Activated B cell treated with CpG ODN at 0.5 μM for 24 hours (primary cell): ENCODE results near the gene EGFLAM. TPM values are rescaled to one million over a fixed set of nuclear protein-coding genes. Genes with fewer than 3 reads are reported as not detected.
"Not testable (repeated sequence)": the region's sequence is repeated elsewhere in the genome, so short reads cannot be mapped to it uniquely, and the experiment has no call there.

Experiments
- ATAC-seq: fragments of 200-7000 bp; cut with Tn5 transposase; one replicate; pipeline ENCODE4 v1.10.0; 2021; ENCODE audit warnings: low read depth, mild to moderate bottlenecking, moderate library complexity
- CTCF ChIA-PET: fragments of 350-600 bp; sonication (Branson Sonifier 250); formaldehyde crosslinking; loops from one replicate; lab custom pipeline; 2021; ENCODE audit warnings: antibody characterized with exemption; lab: Charles Lee
- POLR2A ChIA-PET: fragments of 350-600 bp; sonication (Branson Sonifier 250); formaldehyde crosslinking; loops from one replicate; lab custom pipeline; 2021; ENCODE audit warnings: antibody characterized with exemption; lab: Charles Lee
- DNase-seq: peaks from one replicate; pipeline ENCODE4 v3.0.0; 2022
- H3K27ac Mint-ChIP-seq: one replicate; pipeline ENCODE4 v1.8.0; 2020; ENCODE audit warnings: mixed read lengths
- H3K27me3 Mint-ChIP-seq: one replicate; pipeline ENCODE4 v1.8.0; 2021; ENCODE audit warnings: mixed read lengths
- H3K36me3 Mint-ChIP-seq: one replicate; pipeline ENCODE4 v1.8.0; 2021; ENCODE audit warnings: low read depth, mixed read lengths
- H3K4me1 Mint-ChIP-seq: one replicate; pipeline ENCODE4 v1.8.0; 2021; ENCODE audit warnings: mixed read lengths
- H3K4me3 Mint-ChIP-seq: one replicate; pipeline ENCODE4 v1.8.0; 2020; ENCODE audit warnings: mild to moderate bottlenecking, mixed read lengths
- H3K9me3 Mint-ChIP-seq: one replicate; pipeline ENCODE4 v1.8.0; 2020; ENCODE audit warnings: mixed read lengths
- CTCF ChIP-seq: fragments of 200-600 bp; IDR thresholded peaks from one replicate; pipeline ENCODE4 v1.8.0; 2022; ENCODE audit warnings: antibody characterized with exemption, mild to moderate bottlenecking
- intact Hi-C: fragments of 100-400 bp; cut with micrococcal nuclease; formaldehyde crosslinking; loops from one replicate; pipeline ENCODE4 v1.15.1; 2024
- total RNA-seq: library from RNA; stranded (reverse); gene quantifications from 2 replicates; pipeline ENCODE4 v1.2.3, GENCODE V29; 2022

The EGFLAM gene
- total RNA-seq, 1 donor from 2014 or later = not detected

DNA sequence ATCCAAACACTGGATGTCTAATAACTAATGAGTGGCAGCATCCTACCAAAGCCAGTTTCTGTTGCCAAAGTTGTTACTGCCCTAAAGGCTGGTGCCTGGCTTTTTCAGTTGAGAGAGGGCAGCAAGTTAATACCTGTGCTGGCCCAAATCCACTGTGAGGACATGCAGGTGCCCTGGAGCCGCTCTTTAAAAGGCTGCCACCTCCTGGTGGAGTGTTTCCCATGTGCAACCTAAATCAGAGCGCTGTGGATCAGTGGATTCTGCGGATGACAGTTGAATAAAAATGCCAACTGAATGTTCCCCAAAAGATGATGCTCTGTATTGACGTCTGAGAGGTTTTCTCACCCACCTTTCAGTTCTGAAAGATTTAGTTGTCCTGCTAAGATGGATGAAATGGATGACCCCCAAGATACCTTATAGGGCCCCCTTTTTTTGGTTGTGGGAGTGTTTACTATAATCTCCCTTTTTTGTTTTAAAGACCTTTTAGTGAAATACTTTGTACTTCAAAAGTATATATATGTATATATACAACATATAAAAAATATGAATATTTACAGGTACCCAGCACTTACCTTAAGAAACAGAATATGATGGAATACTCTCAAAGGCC is 146.4 kb downstream of the EGFLAM start:
- no peaks in the 10 kb centered on the region for H3K36me3 Mint-ChIP-seq
- H3K27ac Mint-ChIP-seq = no peak overlapping the region
- no peak for TF ChIP-seq CTCF
- H3K4me3 Mint-ChIP-seq = no peak overlapping the region
- DNase-seq = no peak
- ATAC-seq = no peak
- ChIA-PET CTCF (no interaction called here), POLR2A (no interaction called here)
- intact Hi-C loops = no loop called here
- peaks cover 9% of the 10 kb centered on the region for H3K27me3 Mint-ChIP-seq
- no peaks in the 10 kb centered on the region for H3K4me1 Mint-ChIP-seq
- H3K9me3 Mint-ChIP-seq = no peaks in the 10 kb centered on the region

DNA sequence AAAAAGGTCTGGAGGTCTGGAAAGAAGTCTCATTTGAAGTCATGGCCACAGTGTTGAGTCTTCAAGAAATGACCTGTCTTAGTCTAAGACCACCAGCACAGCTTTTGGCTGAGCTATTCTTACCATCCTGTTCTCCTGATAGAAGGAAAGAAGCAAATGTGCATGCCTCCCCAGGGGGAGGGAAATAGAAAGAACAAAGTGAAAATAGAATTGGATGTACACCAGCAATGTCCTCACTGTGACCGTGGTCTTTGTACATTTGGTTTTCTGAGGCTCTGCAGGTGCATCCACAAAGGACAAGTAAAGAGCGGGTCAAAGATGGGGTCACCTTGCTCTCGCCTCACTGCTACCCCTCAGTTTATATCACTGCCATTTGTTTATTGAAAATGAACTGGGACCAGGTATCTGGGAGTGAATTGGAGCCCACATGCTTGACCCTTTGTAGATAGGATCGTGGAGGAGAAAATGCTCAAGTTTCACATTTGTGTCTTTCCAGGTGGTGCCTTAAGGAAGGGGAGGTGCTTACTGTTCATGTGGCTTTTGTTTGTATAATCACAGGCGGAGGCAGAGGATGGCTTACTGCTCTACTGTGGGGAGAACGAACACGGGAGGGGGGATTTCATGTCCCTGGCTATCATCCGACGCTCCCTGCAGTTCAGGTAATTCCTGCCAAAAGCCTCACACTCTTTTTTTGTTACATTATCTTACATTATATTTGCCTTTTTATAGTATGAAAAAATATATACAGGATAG is 150.3 kb downstream of the EGFLAM start:
- Mint-ChIP-seq H3K36me3 (no peaks in the 10 kb centered on the region), H3K27ac (no peak overlapping the region), H3K9me3 (no peaks in the 10 kb centered on the region), H3K4me1 (no peaks in the 10 kb centered on the region), H3K4me3 (no peak overlapping the region), H3K27me3 (peaks cover 2% of the 10 kb centered on the region)
- ChIA-PET POLR2A (no interaction called here), CTCF (no interaction called here)
- no peak for TF ChIP-seq CTCF
- no peak for DNase-seq
- intact Hi-C loops = no loop called here
- no peak for ATAC-seq

DNA sequence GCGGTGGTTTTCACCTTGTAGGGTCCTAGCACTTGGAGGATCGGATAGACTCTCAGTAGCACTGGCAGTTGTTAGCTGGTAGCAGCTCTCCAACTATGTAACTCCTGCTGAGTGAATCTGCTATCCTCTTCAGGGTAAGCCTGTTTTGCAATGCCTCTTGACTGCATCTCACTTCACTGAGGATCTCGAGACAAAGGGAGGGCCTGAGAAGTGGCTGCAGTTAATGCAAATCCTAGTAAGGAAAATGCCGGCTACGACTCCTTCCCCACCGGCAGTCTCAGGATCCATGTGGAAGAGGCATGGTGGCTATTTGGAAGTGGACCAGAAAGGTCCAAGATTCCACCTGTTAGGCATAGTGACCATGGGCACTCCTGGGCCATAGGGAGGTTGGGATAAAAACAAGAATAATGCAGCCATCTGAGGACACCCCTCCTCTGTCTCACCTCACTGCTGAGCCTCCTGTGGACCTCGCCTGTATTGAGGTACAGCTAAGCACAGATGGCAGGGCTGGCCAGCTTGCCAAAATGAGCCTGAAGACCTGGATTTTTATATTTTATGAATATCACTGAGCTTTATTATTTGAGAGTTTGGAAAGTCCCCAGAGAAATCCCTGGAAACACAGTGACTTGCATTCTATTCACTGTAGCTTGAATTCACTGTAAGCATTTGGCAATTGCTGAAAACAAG is 152.1 kb downstream of the EGFLAM start:
- no peaks in the 10 kb centered on the region for H3K4me1 Mint-ChIP-seq
- TF ChIP-seq CTCF = no peak
- CTCF ChIA-PET = no interaction called here
- no peaks in the 10 kb centered on the region for H3K36me3 Mint-ChIP-seq
- intact Hi-C loops = no loop called here
- H3K9me3 Mint-ChIP-seq = no peaks in the 10 kb centered on the region
- no peak overlapping the region for H3K27ac Mint-ChIP-seq
- DNase-seq = no peak
- no peak overlapping the region for H3K4me3 Mint-ChIP-seq
- peaks cover 2% of the 10 kb centered on the region for H3K27me3 Mint-ChIP-seq
- POLR2A ChIA-PET = no interaction called here
- no peak for ATAC-seq

GRCh38 chr5:38413696-38414095 is 155.3 kb downstream of the EGFLAM start:
- Mint-ChIP-seq H3K36me3 (no peaks in the 10 kb centered on the region), H3K27ac (no peak overlapping the region), H3K4me3 (no peak overlapping the region), H3K27me3 (peaks cover 8% of the 10 kb centered on the region), H3K9me3 (no peaks in the 10 kb centered on the region), H3K4me1 (no peaks in the 10 kb centered on the region)
- intact Hi-C loops = no loop called here
- no peak for TF ChIP-seq CTCF
- ATAC-seq (no peak), DNase-seq (no peak)
- ChIA-PET CTCF (no interaction called here), POLR2A (no interaction called here)

DNA sequence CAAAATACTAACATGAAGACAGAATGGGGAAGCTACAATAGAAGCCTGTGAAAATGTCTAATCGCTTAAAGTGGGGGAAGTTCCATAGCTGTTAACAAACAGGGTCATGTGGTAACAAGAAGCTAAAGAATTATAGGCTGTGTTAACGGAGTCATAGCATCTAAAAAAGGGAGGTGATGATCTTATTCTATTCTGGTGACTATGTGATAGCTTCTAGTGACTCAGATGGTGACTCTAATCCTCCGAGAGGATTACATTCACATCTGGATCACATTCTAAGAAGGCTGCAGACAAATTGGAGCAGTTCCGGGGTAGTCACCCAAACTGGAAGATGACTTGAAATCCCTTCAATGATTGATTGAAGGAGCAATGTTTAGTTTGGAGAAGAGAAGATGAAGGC is 156.0 kb downstream of the EGFLAM start:
- DNase-seq (no peak), ATAC-seq (no peak)
- TF ChIP-seq CTCF = no peak
- Mint-ChIP-seq H3K9me3 (no peaks in the 10 kb centered on the region), H3K36me3 (no peaks in the 10 kb centered on the region), H3K27me3 (peaks cover 8% of the 10 kb centered on the region), H3K4me1 (no peaks in the 10 kb centered on the region), H3K4me3 (no peak overlapping the region), H3K27ac (no peak overlapping the region)
- POLR2A ChIA-PET = no interaction called here
- intact Hi-C loops = no loop called here
- CTCF ChIA-PET = no interaction called here

DNA sequence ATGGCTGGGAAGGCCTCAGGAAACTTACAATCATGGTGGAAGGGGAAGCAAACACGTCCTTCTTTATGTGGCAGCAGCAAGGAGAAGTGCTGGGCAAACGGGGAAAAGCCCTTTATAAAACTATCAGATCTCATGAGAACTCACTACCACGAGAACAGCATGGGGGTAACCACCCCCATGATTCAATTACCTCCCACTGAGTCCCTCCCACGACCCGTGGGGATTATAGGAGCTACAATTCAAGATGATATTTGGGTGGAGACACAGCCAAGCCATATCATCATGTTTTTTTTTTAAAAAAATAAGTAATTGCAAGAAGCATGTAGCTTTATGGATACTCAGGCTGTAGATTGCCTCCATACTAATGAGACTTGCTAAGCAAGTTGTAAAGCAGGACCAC is 157.4 kb downstream of the EGFLAM start:
- CTCF ChIA-PET, intact Hi-C loops, H3K4me3 Mint-ChIP-seq, DNase-seq, H3K36me3 Mint-ChIP-seq, H3K27me3 Mint-ChIP-seq, H3K9me3 Mint-ChIP-seq, POLR2A ChIA-PET, H3K4me1 Mint-ChIP-seq, H3K27ac Mint-ChIP-seq, ATAC-seq: not testable (repeated sequence)
